Amniotic epithelial cell (primary cell): ENCODE data around the gene EHMT1.

ENCODE experiments used
- DNase-seq: peaks from one replicate; pipeline ENCODE4 v3.0.0-alpha.2; 2010; ENCODE audit warnings: low read depth

EHMT1 gene

GRCh38 chr9:137829260-137829996 is 210.6 kb downstream of the EHMT1 start:
- no peak for DNase-seq

- no peak for DNase-seq
These were observed 213.4 kb downstream of the EHMT1 start for GRCh38 chr9:137832191-137832700.

GRCh38 chr9:137832830-137833590 is 214.2 kb downstream of the EHMT1 start:
- no peak for DNase-seq

- DNase-seq, result no peak
These were observed 215.2 kb downstream of the EHMT1 start for GRCh38 chr9:137833721-137834613.

GRCh38 chr9:137834846-137835546 is 216.2 kb downstream of the EHMT1 start:
- DNase-seq, result no peak

- DNase-seq, result no peak
These were observed 217.5 kb downstream of the EHMT1 start for GRCh38 chr9:137836151-137836830.

- DNase-seq, result no peak
These were observed 218.0 kb downstream of the EHMT1 start for GRCh38 chr9:137836831-137837241.

- no peak for DNase-seq
These were observed 218.8 kb downstream of the EHMT1 start for GRCh38 chr9:137837345-137838278.

- DNase-seq, result no peak
These were observed 219.8 kb downstream of the EHMT1 start for GRCh38 chr9:137838576-137838975.

GRCh38 chr9:137843355-137843754 is 224.6 kb downstream of the EHMT1 start:
- no peak for DNase-seq

GRCh38 chr9:137851516-137852267 is 232.9 kb downstream of the EHMT1 start:
- DNase-seq, result peak; percentile 24

- DNase-seq, result no peak
These were observed 234.7 kb downstream of the EHMT1 start for GRCh38 chr9:137853392-137853995.

GRCh38 chr9:137860361-137860760 is 241.6 kb downstream of the EHMT1 start:
- no peak for DNase-seq

- no peak for DNase-seq
These were observed 246.9 kb downstream of the EHMT1 start for GRCh38 chr9:137865581-137866145.

- no peak for DNase-seq
These were observed 247.7 kb downstream of the EHMT1 start for GRCh38 chr9:137866226-137867141.

- no peak for DNase-seq
These were observed 251.6 kb downstream of the EHMT1 start for GRCh38 chr9:137870432-137870831.

- DNase-seq, result no peak
These were observed 253.5 kb downstream of the EHMT1 start for GRCh38 chr9:137872296-137872695.
